CD14-positive monocyte (primary cell): ENCODE measurements around the gene PRRC2C. TPM values are rescaled to one million over a fixed set of nuclear protein-coding genes. Genes with fewer than 3 reads are reported as not detected.
A peak's percentile ranks its signal among the peaks of the same experiment; 100 is the strongest.
"Not testable (repeated sequence)": the region's sequence is repeated elsewhere in the genome, so short reads cannot be mapped to it uniquely, and the experiment has no call there.

Source experiments
- DNase-seq, 3 donors: peaks; one replicate each; pipeline ENCODE4 v3.0.0-alpha.2; 2011 to 2022
- H2AFZ ChIP-seq: 2 replicates; pipeline ENCODE4 v1.6.0; 2012; ENCODE audit warnings: mild to moderate bottlenecking, low read depth, low read length, inconsistent platforms; ENCODE audit not compliant: insufficient read depth, poor library complexity, severe bottlenecking
- H3K27ac ChIP-seq, 2 donors: 1 replicate in 1 of 2; 2 replicates in 1 of 2; pipeline ENCODE4 v1.5.1; 2012 to 2013; ENCODE audit warnings: low read length in 2 of 2, control low read depth in 1 of 2, inconsistent platforms in 1 of 2, low read depth in 1 of 2, mild to moderate bottlenecking in 1 of 2
- H3K27me3 ChIP-seq, 2 donors: one replicate each; pipeline versions ENCODE4 v1.6.0 to v1.6.1; 2011 to 2013; ENCODE audit warnings: low read length in 2 of 2; ENCODE audit not compliant: control insufficient read depth in 2 of 2, insufficient read depth in 2 of 2
- H3K36me3 ChIP-seq, 2 donors: replicated peaks in 1 of 2; 1 replicate in 1 of 2; 2 replicates in 1 of 2; pipeline versions ENCODE4 v1.5.1 to v1.6.1; 2012 to 2013; ENCODE audit warnings: low read length in 2 of 2, control low read depth in 1 of 2, inconsistent platforms in 1 of 2, mild to moderate bottlenecking in 1 of 2; ENCODE audit not compliant: insufficient read depth in 2 of 2, control insufficient read depth in 1 of 2
- H3K4me1 ChIP-seq, 2 donors: 1 replicate in 1 of 2; 2 replicates in 1 of 2; pipeline versions ENCODE4 v1.5.1 to v1.6.1; 2012 to 2013; ENCODE audit warnings: low read length in 2 of 2, control low read depth in 1 of 2, inconsistent platforms in 1 of 2, mild to moderate bottlenecking in 1 of 2, moderate library complexity in 1 of 2; ENCODE audit not compliant: insufficient read depth in 2 of 2, control insufficient read depth in 1 of 2
- H3K4me2 ChIP-seq: replicated peaks from 2 replicates; pipeline ENCODE3; 2012; ENCODE audit warnings: low read length, moderate library complexity, mild to moderate bottlenecking; ENCODE audit not compliant: poor library complexity, severe bottlenecking; ENCODE audit errors: extremely low read depth
- H3K4me3 ChIP-seq, 3 experiments: fragments of 200-600 bp in 1 of 3; sonication (generic) in 1 of 3; replicated peaks in 1 of 3; 1 replicate in 2 of 3; 2 replicates in 1 of 3; pipeline ENCODE4 v1.5.1; 2011 to 2013; ENCODE audit warnings: low read length in 3 of 3, mild to moderate bottlenecking in 3 of 3, control low read depth in 2 of 3, low read depth in 2 of 3, inconsistent platforms in 1 of 3, moderate library complexity in 1 of 3
- H3K79me2 ChIP-seq: 2 replicates; pipeline ENCODE4 v1.6.0; 2012; ENCODE audit warnings: mild to moderate bottlenecking, control low read depth, inconsistent platforms, low read length, moderate library complexity; ENCODE audit not compliant: insufficient read depth
- H3K9ac ChIP-seq: 2 replicates; pipeline ENCODE4 v1.6.0; 2017; ENCODE audit warnings: low read length, mild to moderate bottlenecking; ENCODE audit not compliant: insufficient read depth, poor library complexity, severe bottlenecking
- H3K9me3 ChIP-seq, 2 donors: replicated peaks in 1 of 2; 1 replicate in 1 of 2; 2 replicates in 1 of 2; pipeline versions ENCODE4 v1.5.1 to v1.6.1; 2012 to 2013; ENCODE audit warnings: low read length in 2 of 2, control low read depth in 1 of 2; ENCODE audit not compliant: control insufficient read depth in 1 of 2, insufficient read depth in 1 of 2
- H4K20me1 ChIP-seq: 2 replicates; pipeline ENCODE4 v1.6.0; 2012; ENCODE audit warnings: mild to moderate bottlenecking, low read length, control low read depth, moderate library complexity; ENCODE audit not compliant: insufficient read depth
- H3K27ac Mint-ChIP-seq, 7 donors: one replicate each; pipeline ENCODE4 v1.8.0; 2020; ENCODE audit warnings: mild to moderate bottlenecking in 7 of 7, mixed read lengths in 7 of 7, moderate library complexity in 6 of 7, inconsistent platforms in 2 of 7
- H3K27me3 Mint-ChIP-seq, 3 donors: one replicate each; pipeline ENCODE4 v1.8.0; 2021 to 2022; ENCODE audit warnings: low read depth in 3 of 3, mild to moderate bottlenecking in 3 of 3, mixed read lengths in 3 of 3, moderate library complexity in 3 of 3, inconsistent platforms in 1 of 3
- H3K36me3 Mint-ChIP-seq, 2 donors: one replicate each; pipeline ENCODE4 v1.8.0; 2020; ENCODE audit warnings: mixed read lengths in 2 of 2, inconsistent platforms in 1 of 2, mild to moderate bottlenecking in 1 of 2
- H3K4me1 Mint-ChIP-seq: one replicate; pipeline ENCODE4 v1.8.0; 2020; ENCODE audit warnings: mild to moderate bottlenecking, mixed read lengths
- H3K4me3 Mint-ChIP-seq, 2 donors: one replicate each; pipeline ENCODE4 v1.8.0; 2020; ENCODE audit warnings: mild to moderate bottlenecking in 2 of 2, mixed read lengths in 2 of 2, moderate library complexity in 1 of 2
- H3K9me3 Mint-ChIP-seq, 7 donors: one replicate each; pipeline ENCODE4 v1.8.0; 2020 to 2022; ENCODE audit warnings: mixed read lengths in 7 of 7, mild to moderate bottlenecking in 6 of 7, moderate library complexity in 6 of 7, inconsistent platforms in 2 of 7
- WGBS: methylation state at CpG from one replicate; pipeline ENCODE4 v1.1.5; 2013; ENCODE audit warnings: missing lambda C conversion rate; ENCODE audit not compliant: insufficient coverage; 5-methylcytosine and 5-hydroxymethylcytosine counted together
- intact Hi-C, 2 donors: fragments of 100-400 bp; cut with micrococcal nuclease; formaldehyde crosslinking; loops; one replicate each; pipeline versions ENCODE4 v1.15.0 to v1.15.1; 2023
- polyA plus RNA-seq, 3 donors: library from polyadenylated mRNA; depleted of rRNA in 1 of 3; unstranded in 2 of 3; stranded (reverse) in 1 of 3; fragments of 300-500 nt in 2 of 3; fragments of >200 nt in 1 of 3; fragmentation: Illumina TruSeq in 2 of 3; gene quantifications; 1 replicate in 2 of 3; 2 replicates in 1 of 3; pipeline ENCODE4 v1.2.3, GENCODE V29; 2012 to 2021
- TF ChIP-seq, protein P1 (sequence below): fragments of 200-600 bp; IDR thresholded peaks from one replicate; pipeline ENCODE4 v1.8.0; 2022; ENCODE audit warnings: antibody characterized with exemption, mild to moderate bottlenecking

Gene PRRC2C
- polyA plus RNA-seq, 3 donors, result 13.8 to 69.1 (median 15.6) TPM

DNA sequence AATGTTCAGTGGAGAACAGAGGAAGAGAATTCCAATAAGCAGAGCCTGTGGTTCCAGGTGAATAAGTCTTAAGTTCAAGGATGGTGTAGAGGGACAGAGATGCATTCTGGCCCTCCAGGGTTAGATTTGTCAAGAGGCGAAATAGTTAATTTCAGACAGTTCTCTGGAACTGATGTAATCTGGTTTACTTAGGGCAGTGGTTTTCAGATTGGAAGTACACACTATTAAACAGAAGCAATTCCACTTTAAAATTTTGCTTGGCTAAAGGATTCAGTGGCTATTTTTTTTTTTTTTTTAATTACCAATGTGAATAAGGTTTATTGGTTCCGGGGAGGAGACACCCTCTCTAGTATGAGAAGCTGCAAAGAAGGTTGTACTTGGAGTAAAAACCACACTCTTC is 111.4 kb downstream of the PRRC2C start:
- no peak overlapping the region for H3K9ac ChIP-seq
- no peaks in the 10 kb centered on the region for H3K79me2 ChIP-seq
- Mint-ChIP-seq H3K27me3 (no peaks in the 10 kb centered on the region), H3K4me3 (no peak overlapping the region), H3K4me1 (peaks cover 29% of the 10 kb centered on the region), H3K9me3 (peaks cover 0 to 3% (median 2%) of the 10 kb centered on the region in 7 donors), H3K27ac (peak overlapping the region in 3 of 7 donors; percentile 2 to 49 (median 6)), H3K36me3 (peaks cover 19 to 30% of the 10 kb centered on the region in 2 donors)
- H3K4me2 ChIP-seq, result no peak overlapping the region
- H3K9me3 ChIP-seq, result no peaks in the 10 kb centered on the region
- no peaks in the 10 kb centered on the region for H4K20me1 ChIP-seq
- 80% methylated on average over 1 of the region's 2 CpGs for WGBS
- H2AFZ ChIP-seq, result no peak overlapping the region
- H3K27ac ChIP-seq, result peak overlapping the region in 1 of 2 donors; percentile 15
- peaks cover 13 to 19% of the 10 kb centered on the region in 2 donors for H3K4me1 ChIP-seq
- no peak for DNase-seq
- H3K27me3 ChIP-seq, result no peaks in the 10 kb centered on the region
- peaks cover 17 to 29% of the 10 kb centered on the region in 2 donors for H3K36me3 ChIP-seq
- H3K4me3 ChIP-seq, result no peak overlapping the region
- TF ChIP-seq, protein P1, sequence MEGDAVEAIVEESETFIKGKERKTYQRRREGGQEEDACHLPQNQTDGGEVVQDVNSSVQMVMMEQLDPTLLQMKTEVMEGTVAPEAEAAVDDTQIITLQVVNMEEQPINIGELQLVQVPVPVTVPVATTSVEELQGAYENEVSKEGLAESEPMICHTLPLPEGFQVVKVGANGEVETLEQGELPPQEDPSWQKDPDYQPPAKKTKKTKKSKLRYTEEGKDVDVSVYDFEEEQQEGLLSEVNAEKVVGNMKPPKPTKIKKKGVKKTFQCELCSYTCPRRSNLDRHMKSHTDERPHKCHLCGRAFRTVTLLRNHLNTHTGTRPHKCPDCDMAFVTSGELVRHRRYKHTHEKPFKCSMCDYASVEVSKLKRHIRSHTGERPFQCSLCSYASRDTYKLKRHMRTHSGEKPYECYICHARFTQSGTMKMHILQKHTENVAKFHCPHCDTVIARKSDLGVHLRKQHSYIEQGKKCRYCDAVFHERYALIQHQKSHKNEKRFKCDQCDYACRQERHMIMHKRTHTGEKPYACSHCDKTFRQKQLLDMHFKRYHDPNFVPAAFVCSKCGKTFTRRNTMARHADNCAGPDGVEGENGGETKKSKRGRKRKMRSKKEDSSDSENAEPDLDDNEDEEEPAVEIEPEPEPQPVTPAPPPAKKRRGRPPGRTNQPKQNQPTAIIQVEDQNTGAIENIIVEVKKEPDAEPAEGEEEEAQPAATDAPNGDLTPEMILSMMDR, result no peak
- intact Hi-C loops, result no loop called here

DNA sequence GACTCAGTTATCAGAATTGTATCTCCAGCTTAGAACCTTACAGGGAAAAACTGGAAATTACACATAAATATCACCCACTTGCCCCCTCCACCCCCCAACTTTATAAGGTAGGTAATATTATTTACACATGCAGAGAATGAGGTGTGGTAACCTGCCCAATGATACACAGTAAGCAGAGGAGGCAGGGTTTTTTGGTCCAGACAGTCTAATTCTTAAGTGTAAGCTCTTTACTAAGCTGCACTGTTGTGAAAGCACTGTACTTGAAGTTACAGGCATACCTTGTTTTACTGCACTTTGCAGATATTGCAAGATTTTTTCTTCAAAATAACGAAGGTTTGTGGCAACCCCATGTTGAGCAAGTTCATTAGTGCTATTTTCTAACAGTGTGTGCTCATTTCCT is 111.9 kb downstream of the PRRC2C start:
- Mint-ChIP-seq H3K27me3 (no peaks in the 10 kb centered on the region), H3K4me3 (no peak overlapping the region), H3K36me3 (peaks cover 16 to 25% of the 10 kb centered on the region in 2 donors), H3K4me1 (peaks cover 29% of the 10 kb centered on the region), H3K27ac (peak overlapping the region in 1 of 7 donors; percentile 49), H3K9me3 (peaks cover 0 to 3% (median 2%) of the 10 kb centered on the region in 7 donors)
- Histone ChIP-seq H3K4me1 (peaks cover 13 to 19% of the 10 kb centered on the region in 2 donors), H4K20me1 (no peaks in the 10 kb centered on the region), H3K36me3 (peaks cover 12 to 24% of the 10 kb centered on the region in 2 donors), H3K4me2 (no peak overlapping the region), H3K27ac (peak overlapping the region in 1 of 2 donors; percentile 43), H3K4me3 (no peak overlapping the region), H3K9ac (no peak overlapping the region), H3K79me2 (no peaks in the 10 kb centered on the region), H3K27me3 (no peaks in the 10 kb centered on the region), H3K9me3 (no peaks in the 10 kb centered on the region), H2AFZ (no peak overlapping the region)
- intact Hi-C loops, result no loop called here
- 0% methylated on average over 1 of the region's 1 CpG for WGBS
- DNase-seq, result peak in 1 of 3 donors; percentile 19
- TF ChIP-seq, protein P1, result no peak

DNA sequence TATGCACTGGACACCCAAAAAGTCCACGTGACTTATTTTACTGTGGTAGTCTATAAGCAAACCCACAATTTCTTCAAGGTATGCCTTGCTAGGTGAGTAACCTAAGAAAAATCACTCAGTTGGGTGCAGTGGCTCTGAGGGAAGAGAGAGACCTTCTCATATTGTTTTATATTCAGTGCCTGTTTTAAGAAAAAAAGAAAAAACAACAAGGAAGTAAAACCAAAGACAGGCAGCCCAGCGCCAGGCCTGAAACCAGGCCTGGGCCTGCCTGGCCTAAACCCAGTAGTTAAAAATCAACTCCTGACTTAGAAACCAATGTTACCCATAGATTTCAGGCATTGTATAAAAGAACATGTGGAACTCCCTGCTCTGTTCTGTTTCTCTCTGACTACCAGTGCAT is 115.0 kb downstream of the PRRC2C start:
- H3K4me3 Mint-ChIP-seq, intact Hi-C loops, H3K4me3 ChIP-seq, H2AFZ ChIP-seq, H3K27me3 Mint-ChIP-seq, H4K20me1 ChIP-seq, H3K36me3 Mint-ChIP-seq, H3K9me3 Mint-ChIP-seq, H3K79me2 ChIP-seq, H3K4me2 ChIP-seq, H3K27ac ChIP-seq, DNase-seq, H3K9me3 ChIP-seq, H3K27me3 ChIP-seq, H3K9ac ChIP-seq, H3K36me3 ChIP-seq: not testable (repeated sequence)
- H3K4me1 Mint-ChIP-seq, result peaks cover 27% of the 10 kb centered on the region
- H3K27ac Mint-ChIP-seq, result peak overlapping the region in 1 of 7 donors; percentile 57
- peaks cover 13 to 19% of the 10 kb centered on the region in 2 donors for H3K4me1 ChIP-seq
- WGBS, result no CpG with 5 or more reads among the region's 2 CpGs
